Fibroblast of the conjunctiva (primary cell): ENCODE results near the gene NDUFA12.
"Not testable (repeated sequence)": the region's sequence is repeated elsewhere in the genome, so short reads cannot be mapped to it uniquely, and the experiment has no call there.

Source experiments
- DNase-seq: peaks from one replicate; pipeline ENCODE4 v3.0.0-alpha.2; 2010; ENCODE audit warnings: low read depth

NDUFA12 gene

GRCh38 chr12:95003213-95003920, at the start of gene NDUFA12:
Gene NDUFA12, minus strand, starts transcription at chr12:95003697. Its CDS starts 17 bp downstream, at chr12:95003680.
- peak; percentile 93 for DNase-seq

DNA sequence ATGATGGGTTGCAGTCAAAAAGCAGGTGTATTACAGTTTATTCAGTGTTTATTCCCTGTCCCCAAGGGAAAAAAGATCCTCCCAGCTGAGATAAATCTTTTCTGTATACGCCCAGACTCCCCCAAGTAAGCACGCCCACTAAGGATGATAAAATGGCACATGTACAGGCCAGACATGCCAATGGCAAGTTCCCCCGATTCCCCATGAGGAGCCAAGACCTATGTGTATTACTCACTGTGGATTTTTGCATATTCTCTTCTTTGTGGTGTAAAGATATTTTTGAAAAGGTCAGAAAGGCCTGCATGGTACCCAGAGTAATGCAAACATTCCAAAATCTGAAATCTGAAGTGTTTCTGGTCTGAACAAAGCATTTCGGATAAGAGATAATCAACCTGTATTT, 47.7 kb upstream of the NDUFA12 start:
- no peak for DNase-seq

- no peak for DNase-seq
These were observed 34.4 kb upstream of the NDUFA12 start for GRCh38 chr12:95037906-95038305.

- no peak for DNase-seq
These were observed 31.3 kb upstream of the NDUFA12 start for GRCh38 chr12:95034750-95035149.

GRCh38 chr12:95022477-95022876, 19.0 kb upstream of the NDUFA12 start:
- DNase-seq = no peak

- no peak for DNase-seq
These were observed 14.0 kb upstream of the NDUFA12 start for GRCh38 chr12:95017482-95017881.

GRCh38 chr12:95016120-95016519, 12.6 kb upstream of the NDUFA12 start:
- no peak for DNase-seq

DNA sequence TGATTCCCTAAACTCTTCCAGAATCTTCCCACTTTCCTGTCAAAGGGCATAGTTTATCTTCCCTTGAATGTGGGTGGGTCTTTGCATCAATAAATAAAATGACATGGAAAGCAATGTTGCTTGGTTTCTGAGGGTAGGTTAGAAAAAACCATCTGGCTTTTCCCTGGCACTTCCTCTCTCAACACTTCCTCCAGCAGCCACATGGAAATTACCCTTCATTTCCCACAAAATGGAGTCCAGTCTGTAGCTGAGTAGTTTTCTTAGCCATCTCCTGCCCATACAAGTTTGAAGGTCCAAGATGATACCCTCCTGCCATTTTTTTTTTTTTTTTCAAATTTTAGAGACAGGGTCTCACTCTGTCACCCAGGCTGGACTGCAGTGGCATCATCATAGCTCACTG, 11.1 kb upstream of the NDUFA12 start:
- DNase-seq = no peak

DNA sequence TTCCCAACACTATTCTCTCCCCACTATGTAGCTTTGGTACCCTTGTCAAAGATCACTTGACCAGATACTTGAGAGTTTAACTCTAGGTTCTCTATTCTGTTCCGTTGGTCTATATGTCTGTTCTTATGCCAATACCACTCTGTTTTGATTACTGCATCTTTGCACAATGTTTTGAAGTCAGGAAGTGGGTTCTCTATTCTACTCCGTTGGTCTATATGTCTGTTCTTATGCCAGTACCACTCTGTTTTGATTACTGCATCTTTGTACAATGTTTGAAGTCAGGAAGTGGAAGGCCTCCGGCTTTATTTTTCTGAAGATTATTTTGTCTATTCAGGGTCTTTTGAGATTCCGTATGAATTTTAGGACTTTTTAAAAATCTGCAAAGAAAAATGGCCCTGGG, 2.7 kb upstream of the NDUFA12 start:
- no peak for DNase-seq

DNA sequence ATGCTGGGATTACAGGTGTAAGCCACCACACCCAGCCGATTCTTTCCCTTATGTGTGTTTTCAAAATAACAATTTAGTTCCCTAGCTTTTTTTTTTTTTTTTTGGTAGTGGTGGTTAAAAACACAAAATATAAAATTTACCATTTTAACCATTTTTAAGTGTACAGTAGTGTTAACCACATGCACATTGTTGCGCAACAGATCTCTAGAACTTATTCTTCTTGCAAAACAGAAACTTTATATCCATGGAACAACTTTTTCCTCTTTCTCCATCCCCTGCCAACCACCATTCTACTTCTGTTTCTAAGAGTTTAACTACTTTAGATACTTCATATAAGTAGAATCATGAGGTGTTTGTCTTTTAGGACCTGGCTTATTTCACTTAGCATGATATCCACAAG, 1.1 kb upstream of the NDUFA12 start:
- DNase-seq = peak; percentile 36

- no peak for DNase-seq
These were observed 400 bp upstream of the NDUFA12 start for GRCh38 chr12:95003921-95004272.

GRCh38 chr12:95002754-95003153, 743 bp downstream of the NDUFA12 start:
- DNase-seq = no peak

DNA sequence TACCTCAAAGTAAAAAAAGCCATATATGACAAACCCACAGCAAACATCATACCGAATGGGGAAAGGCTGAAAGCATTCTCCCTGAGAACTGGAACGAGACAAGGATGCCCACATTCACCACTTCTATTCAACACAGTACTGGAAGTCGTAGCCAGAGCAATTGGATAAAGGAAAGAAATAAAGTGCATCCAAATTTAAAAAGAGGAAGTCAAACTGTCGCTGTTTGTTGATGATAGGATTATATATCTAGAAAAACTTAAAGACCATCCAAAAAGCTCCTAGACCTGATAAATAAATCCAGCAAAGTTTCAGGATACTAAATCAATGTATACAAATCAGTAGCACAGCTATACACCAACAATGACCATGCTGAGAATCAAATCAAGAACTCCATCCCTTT, 5.2 kb downstream of the NDUFA12 start:
- no peak for DNase-seq

DNA sequence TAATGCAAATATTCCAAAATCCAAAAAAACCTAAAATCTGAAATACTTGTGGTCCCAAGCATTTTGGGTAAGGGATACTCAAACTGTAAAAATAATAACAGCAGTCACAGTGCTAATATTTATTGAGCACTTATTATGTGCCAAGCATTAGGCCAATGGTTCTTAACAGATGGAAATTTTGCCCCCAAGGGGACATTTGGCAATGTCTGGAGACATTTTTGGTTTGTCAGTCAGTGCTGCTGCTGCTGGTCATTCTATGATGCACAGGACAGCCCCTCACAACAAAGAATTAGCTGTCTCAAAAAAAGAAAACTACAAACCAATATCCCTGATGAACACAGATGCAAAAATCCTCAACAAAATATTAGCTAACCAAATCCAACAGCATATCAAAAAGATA, 5.8 kb downstream of the NDUFA12 start:
- no peak for DNase-seq

- no peak for DNase-seq
These were observed 6.4 kb downstream of the NDUFA12 start for GRCh38 chr12:94997061-94997460.

GRCh38 chr12:94994312-94994711, 9.2 kb downstream of the NDUFA12 start:
- DNase-seq = no peak

DNA sequence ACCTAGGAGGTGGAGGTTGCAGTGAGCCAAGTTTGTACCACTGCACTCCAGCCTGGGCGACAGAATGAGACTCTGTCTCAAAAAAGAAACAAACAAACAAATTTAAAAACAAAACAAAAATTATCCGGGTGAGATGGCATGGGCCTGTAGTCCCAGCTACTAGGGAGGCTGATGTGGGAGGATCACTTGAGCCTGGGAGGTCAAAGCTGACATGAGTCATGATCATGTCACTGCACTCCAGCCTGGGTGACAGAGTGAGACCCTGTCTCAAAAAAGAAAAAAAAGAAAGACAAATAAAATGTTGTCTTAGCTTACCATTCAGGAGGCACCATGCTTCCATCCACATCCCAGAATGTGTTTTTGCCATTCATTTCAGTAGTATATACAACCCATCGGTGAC, 9.6 kb downstream of the NDUFA12 start:
- DNase-seq = not testable (repeated sequence)

- DNase-seq = no peak
These were observed 13.3 kb downstream of the NDUFA12 start for GRCh38 chr12:94990222-94990621.

DNA sequence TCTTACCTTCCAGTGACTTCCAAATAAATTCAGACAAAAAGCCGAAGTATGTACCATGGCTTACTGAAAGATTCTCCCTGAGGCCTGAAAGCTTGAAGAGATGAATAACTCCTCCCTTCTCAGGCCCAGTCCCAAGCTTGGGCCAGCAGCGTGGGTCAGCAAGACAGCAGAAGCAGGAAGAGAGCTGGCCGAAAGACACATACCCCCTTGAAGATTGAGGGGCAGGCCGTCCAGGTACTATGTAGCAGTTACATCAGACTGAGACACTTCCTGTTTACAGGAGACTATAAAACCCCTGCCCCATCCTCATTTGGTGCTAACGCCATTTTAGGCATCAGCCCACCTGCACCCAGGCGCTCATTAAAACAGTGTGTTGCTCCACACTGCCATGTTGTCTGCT, 15.0 kb downstream of the NDUFA12 start:
- no peak for DNase-seq

DNA sequence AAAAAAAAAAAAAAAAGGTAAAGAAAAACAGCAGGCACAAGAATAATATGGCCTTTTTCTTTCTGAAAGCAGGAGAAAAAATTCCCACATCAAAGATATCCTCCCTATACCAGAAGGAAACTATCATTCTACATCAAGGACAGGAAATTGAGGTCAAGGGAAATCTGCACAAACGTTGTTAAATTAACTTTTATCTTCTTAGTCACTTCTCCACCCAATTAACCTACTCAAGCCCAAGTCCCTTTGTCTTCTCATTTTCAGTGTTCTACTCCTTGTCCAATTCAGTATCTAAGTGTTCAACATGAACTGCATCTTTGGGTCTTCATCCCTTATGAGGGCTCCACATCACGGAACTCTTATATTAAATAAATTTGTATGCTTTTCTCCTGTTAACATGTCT, 15.7 kb downstream of the NDUFA12 start:
- DNase-seq = no peak

- no peak for DNase-seq
These were observed 16.3 kb downstream of the NDUFA12 start for GRCh38 chr12:94987076-94987669.

DNA sequence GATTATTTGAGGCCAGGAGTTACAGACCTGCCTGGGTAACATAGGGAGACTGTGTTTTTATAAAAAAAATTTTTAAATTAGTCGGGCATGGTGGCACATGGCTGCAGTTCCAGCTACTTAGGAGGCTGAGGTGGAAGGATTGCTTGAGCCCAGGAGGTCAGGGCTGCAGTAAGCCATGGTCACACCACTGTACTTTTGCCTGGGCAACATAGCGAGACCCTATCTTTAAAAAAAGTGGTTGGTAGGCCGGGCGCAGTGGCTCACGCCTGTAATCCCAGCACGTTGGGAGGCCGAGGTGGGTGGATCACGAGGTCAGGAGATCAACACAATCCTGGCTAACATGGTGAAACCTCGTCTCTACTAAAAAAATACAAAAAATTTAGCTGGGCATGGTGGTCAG, 18.4 kb downstream of the NDUFA12 start:
- DNase-seq = not testable (repeated sequence)

DNA sequence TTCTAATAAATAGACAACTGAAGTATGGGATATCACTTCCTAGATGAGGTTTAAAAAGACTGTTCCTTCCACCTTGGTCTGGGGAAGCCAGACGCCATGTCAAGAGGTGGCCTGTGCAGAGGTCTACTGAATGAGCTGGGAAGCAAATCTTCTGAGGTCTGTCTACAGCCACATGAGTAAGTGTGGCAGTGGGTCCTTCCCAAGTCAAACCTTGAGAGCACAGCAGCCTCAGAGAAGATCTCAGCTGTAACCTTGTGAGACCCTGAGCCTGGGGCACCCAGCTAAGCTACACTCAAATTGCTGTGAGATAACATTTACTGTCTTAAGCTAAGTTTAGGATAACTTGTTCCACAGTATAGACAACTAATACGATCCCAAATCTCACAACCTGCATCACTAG, 20.2 kb downstream of the NDUFA12 start:
- DNase-seq = no peak

GRCh38 chr12:94982456-94982855, 21.0 kb downstream of the NDUFA12 start:
- no peak for DNase-seq
